MM.1S (cell line): ENCODE data around the gene AP1M1.

ENCODE experiments used
- DNase-seq: peaks from one replicate; pipeline ENCODE4 v3.0.0-alpha.2; 2015
- H2AFZ ChIP-seq: fragments of 300-600 bp; sonication (generic); 2 replicates; pipeline ENCODE4 v1.6.0; 2016; ENCODE audit warnings: antibody characterized with exemption, low read length
- H3F3A ChIP-seq: fragments of 300-600 bp; sonication (generic); 2 replicates; pipeline ENCODE4 v1.6.1; 2016; ENCODE audit warnings: mild to moderate bottlenecking, antibody characterized with exemption, low read length, moderate library complexity, mixed read lengths; ENCODE audit not compliant: insufficient read depth
- H3K27ac ChIP-seq: fragments of 300-600 bp; sonication (generic); 2 replicates; pipeline ENCODE4 v1.5.1; 2016; ENCODE audit warnings: mild to moderate bottlenecking, low read length
- H3K27me3 ChIP-seq: fragments of 300-600 bp; sonication (generic); replicated peaks from 2 replicates; pipeline ENCODE4 v1.6.0; 2016; ENCODE audit warnings: low read length; ENCODE audit not compliant: insufficient read depth
- H3K36me3 ChIP-seq: fragments of 300-600 bp; sonication (generic); replicated peaks from 2 replicates; pipeline ENCODE4 v1.6.1; 2016; ENCODE audit warnings: mild to moderate bottlenecking, low read length, mixed read lengths; ENCODE audit not compliant: insufficient read depth
- H3K4me1 ChIP-seq: fragments of 300-600 bp; sonication (generic); 2 replicates; pipeline ENCODE4 v1.6.1; 2016; ENCODE audit warnings: low read length, mixed read lengths
- H3K4me2 ChIP-seq: fragments of 300-600 bp; sonication (generic); 2 replicates; pipeline ENCODE4 v1.6.0; 2016; ENCODE audit warnings: low read depth, low read length
- H3K4me3 ChIP-seq: fragments of 300-600 bp; sonication (generic); 2 replicates; pipeline ENCODE4 v1.5.1; 2016; ENCODE audit warnings: low read length, mixed read lengths
- H3K79me2 ChIP-seq: fragments of 300-600 bp; sonication (generic); 2 replicates; pipeline ENCODE4 v1.6.1; 2016; ENCODE audit warnings: mixed run types, low read length, mixed read lengths
- H3K9ac ChIP-seq: fragments of 300-600 bp; sonication (generic); 2 replicates; pipeline ENCODE4 v1.6.1; 2016; ENCODE audit warnings: low read length, mixed read lengths
- H3K9me2 ChIP-seq: fragments of 300-600 bp; sonication (generic); replicated peaks from 2 replicates; pipeline ENCODE4 v1.6.1; 2016; ENCODE audit warnings: mild to moderate bottlenecking, low read length, mixed read lengths; ENCODE audit not compliant: insufficient read depth
- H3K9me3 ChIP-seq: fragments of 300-600 bp; sonication (generic); replicated peaks from 2 replicates; pipeline ENCODE4 v1.6.1; 2016; ENCODE audit warnings: mild to moderate bottlenecking, low read length, mixed read lengths; ENCODE audit not compliant: insufficient read depth
- H4K20me1 ChIP-seq: fragments of 300-600 bp; sonication (generic); 2 replicates; pipeline ENCODE4 v1.6.1; 2016; ENCODE audit warnings: mild to moderate bottlenecking, low read length, moderate library complexity, mixed read lengths; ENCODE audit not compliant: insufficient read depth
- EZH2 ChIP-seq: fragments of 300-600 bp; sonication (generic); optimal IDR thresholded peaks from 2 replicates; pipeline ENCODE3; 2017; ENCODE audit warnings: low read depth, mild to moderate bottlenecking, antibody characterized with exemption, low read length, mixed read lengths
- EZH2phosphoT487 ChIP-seq: fragments of 300-600 bp; sonication (generic); IDR thresholded peaks from 2 replicates; pipeline ENCODE4 v1.6.1; 2018; ENCODE audit warnings: antibody characterized with exemption, low read length
- TF ChIP-seq, protein P1 (sequence below): fragments of 300-600 bp; sonication (generic); IDR thresholded peaks from 2 replicates; pipeline ENCODE4 v1.5.1; 2016; ENCODE audit warnings: antibody characterized with exemption, low read length, mixed read lengths

The AP1M1 gene

DNA sequence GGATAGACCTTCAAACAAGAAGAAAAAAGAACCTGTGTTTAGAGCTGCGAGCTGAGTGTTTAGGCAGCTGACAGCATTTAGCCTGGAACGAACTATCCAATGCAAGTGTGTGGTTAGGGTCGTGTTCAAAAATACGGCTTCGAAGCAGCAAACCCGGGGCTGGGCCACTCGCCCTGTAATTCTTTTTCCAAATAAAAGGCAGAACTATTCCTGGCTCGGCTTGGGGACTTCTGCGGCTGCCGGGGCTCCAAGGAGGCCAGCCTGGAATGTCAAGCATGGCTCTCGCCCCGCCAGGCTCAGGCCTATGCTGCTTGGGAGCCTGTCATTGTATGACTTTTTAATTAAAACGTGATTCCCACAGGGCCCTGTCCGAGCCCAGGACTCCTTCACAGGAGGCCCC, 75.2 kb downstream of the AP1M1 start:
- Histone ChIP-seq H3K9ac (no peak overlapping the region), H2AFZ (no peak overlapping the region), H3K4me1 (no peaks in the 10 kb centered on the region), H3K4me2 (no peak overlapping the region), H3K27ac (no peak overlapping the region), H3K4me3 (no peak overlapping the region), H3K36me3 (no peaks in the 10 kb centered on the region), H3K9me3 (no peaks in the 10 kb centered on the region), H4K20me1 (no peaks in the 10 kb centered on the region), H3F3A (no peaks in the 10 kb centered on the region), H3K27me3 (no peaks in the 10 kb centered on the region; the same call in 1 of the 2 replicates), H3K9me2 (no peaks in the 10 kb centered on the region), H3K79me2 (no peaks in the 10 kb centered on the region)
- no peak for TF ChIP-seq EZH2
- TF ChIP-seq EZH2phosphoT487: no peak
- TF ChIP-seq, protein P1, sequence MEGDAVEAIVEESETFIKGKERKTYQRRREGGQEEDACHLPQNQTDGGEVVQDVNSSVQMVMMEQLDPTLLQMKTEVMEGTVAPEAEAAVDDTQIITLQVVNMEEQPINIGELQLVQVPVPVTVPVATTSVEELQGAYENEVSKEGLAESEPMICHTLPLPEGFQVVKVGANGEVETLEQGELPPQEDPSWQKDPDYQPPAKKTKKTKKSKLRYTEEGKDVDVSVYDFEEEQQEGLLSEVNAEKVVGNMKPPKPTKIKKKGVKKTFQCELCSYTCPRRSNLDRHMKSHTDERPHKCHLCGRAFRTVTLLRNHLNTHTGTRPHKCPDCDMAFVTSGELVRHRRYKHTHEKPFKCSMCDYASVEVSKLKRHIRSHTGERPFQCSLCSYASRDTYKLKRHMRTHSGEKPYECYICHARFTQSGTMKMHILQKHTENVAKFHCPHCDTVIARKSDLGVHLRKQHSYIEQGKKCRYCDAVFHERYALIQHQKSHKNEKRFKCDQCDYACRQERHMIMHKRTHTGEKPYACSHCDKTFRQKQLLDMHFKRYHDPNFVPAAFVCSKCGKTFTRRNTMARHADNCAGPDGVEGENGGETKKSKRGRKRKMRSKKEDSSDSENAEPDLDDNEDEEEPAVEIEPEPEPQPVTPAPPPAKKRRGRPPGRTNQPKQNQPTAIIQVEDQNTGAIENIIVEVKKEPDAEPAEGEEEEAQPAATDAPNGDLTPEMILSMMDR: no peak
- DNase-seq: no peak

DNA sequence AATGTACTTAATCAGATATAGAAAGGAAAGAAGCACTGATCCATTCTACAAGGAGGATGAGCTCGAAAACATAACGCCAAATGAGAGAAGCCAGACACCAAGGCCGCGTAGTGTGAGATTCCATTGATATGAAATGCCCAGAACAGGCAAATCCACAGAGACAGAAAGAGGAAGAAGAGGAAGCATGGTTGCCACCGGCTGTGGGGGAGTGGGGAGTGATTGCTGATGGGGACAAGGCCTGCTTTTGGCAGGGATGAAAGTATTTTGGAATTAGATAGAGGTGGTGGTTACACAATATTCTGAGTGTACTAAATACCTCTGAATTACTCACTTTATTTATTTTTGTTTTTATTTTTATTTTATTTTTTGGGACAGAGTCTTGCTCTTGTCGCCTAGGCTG, 76.7 kb downstream of the AP1M1 start:
- no peak overlapping the region for H3K27ac ChIP-seq
- no peaks in the 10 kb centered on the region for H3K9me2 ChIP-seq
- no peak overlapping the region for H3K9ac ChIP-seq
- H3K4me2 ChIP-seq: no peak overlapping the region
- H3F3A ChIP-seq: no peaks in the 10 kb centered on the region
- no peaks in the 10 kb centered on the region for H4K20me1 ChIP-seq
- DNase-seq: no peak
- H3K9me3 ChIP-seq: no peaks in the 10 kb centered on the region
- no peaks in the 10 kb centered on the region for H3K79me2 ChIP-seq
- H3K36me3 ChIP-seq: no peaks in the 10 kb centered on the region
- no peak for TF ChIP-seq EZH2
- TF ChIP-seq EZH2phosphoT487: no peak
- TF ChIP-seq, protein P1: no peak
- H3K27me3 ChIP-seq: no peaks in the 10 kb centered on the region; the same call in 1 of the 2 replicates
- no peak overlapping the region for H3K4me3 ChIP-seq
- no peaks in the 10 kb centered on the region for H3K4me1 ChIP-seq
- H2AFZ ChIP-seq: no peak overlapping the region

DNA sequence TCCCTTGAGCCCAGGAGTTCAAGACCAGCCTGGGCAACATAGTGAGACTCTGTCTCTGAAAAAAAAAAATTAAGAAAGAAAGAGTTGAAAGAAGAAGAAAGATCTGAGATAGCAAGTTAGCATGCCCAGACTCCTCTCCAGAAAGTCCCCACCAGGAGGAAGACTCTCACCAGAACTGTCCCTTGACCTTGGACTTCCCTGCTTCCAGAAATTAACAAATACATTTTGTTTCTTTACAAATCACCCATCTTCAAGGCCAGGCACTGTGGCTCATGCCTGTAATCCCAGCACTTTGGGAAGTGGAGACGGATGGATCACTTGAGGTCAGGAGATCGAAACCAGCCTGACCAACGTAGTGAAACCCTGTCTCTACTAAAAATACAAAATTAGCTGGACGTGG, 82.6 kb downstream of the AP1M1 start:
- H3K79me2 ChIP-seq: no peaks in the 10 kb centered on the region
- peaks cover 8% of the 10 kb centered on the region; the same call in 1 of the 2 replicates for H3K27me3 ChIP-seq
- TF ChIP-seq EZH2 (no peak), EZH2phosphoT487 (no peak)
- TF ChIP-seq, protein P1: no peak
- H4K20me1 ChIP-seq: no peaks in the 10 kb centered on the region
- no peaks in the 10 kb centered on the region for H3K36me3 ChIP-seq
- H3K4me2 ChIP-seq: no peak overlapping the region
- no peaks in the 10 kb centered on the region for H3F3A ChIP-seq
- no peak overlapping the region for H2AFZ ChIP-seq
- no peak for DNase-seq
- no peaks in the 10 kb centered on the region for H3K4me1 ChIP-seq
- H3K27ac ChIP-seq: no peak overlapping the region
- H3K9me3 ChIP-seq: no peaks in the 10 kb centered on the region
- H3K9ac ChIP-seq: no peak overlapping the region
- H3K9me2 ChIP-seq: no peaks in the 10 kb centered on the region
- no peak overlapping the region for H3K4me3 ChIP-seq
